HepG2 (cell line): ENCODE measurements around the gene ARSJ. TPM values are rescaled to one million over a fixed set of nuclear protein-coding genes. Genes with fewer than 3 reads are reported as not detected.

Experiments used
- CSRNP2 ChIP-seq: sonication (generic); formaldehyde crosslinking; conservative IDR thresholded peaks from 2 replicates; pipeline ENCODE4 v1.8.0; 2022; ENCODE audit warnings: low read depth, missing genetic modification reagents
- FOXP4 ChIP-seq: sonication (generic); formaldehyde crosslinking; IDR thresholded peaks from 2 replicates; pipeline ENCODE4 v1.4.0; 2020; ENCODE audit warnings: missing genetic modification reagents
- HMG20B ChIP-seq: conservative IDR thresholded peaks from 2 replicates; pipeline ENCODE4 v1.6.1; 2016; ENCODE audit warnings: missing genetic modification reagents, missing compliant biosample characterization
- MTA3 ChIP-seq: sonication (generic); formaldehyde crosslinking; IDR thresholded peaks from 2 replicates; pipeline ENCODE4 v1.4.0; 2020; ENCODE audit warnings: missing genetic modification reagents
- SKIL ChIP-seq: sonication (generic); formaldehyde crosslinking; IDR thresholded peaks from 2 replicates; pipeline ENCODE4 v1.8.0; 2022; ENCODE audit warnings: missing genetic modification reagents, mild to moderate bottlenecking, moderate library complexity, borderline replicate concordance
- TCF12 ChIP-seq, 2 experiments: fragments of 450-650 bp in 1 of 2; sonication (generic) in 1 of 2; formaldehyde crosslinking in 1 of 2; IDR thresholded peaks; 2 replicates each; pipeline versions ENCODE4 v1.6.1 to v1.8.0; 2017 to 2022; ENCODE audit warnings: antibody characterized with exemption in 1 of 2, mild to moderate bottlenecking in 1 of 2, missing genetic modification reagents in 1 of 2, moderate library complexity in 1 of 2
- TEAD3 ChIP-seq: optimal IDR thresholded peaks from 2 replicates; pipeline ENCODE3; 2016; ENCODE audit warnings: borderline replicate concordance
- ZNF646 ChIP-seq: sonication (generic); formaldehyde crosslinking; IDR thresholded peaks from 2 replicates; pipeline ENCODE4 v1.9.0; 2021; ENCODE audit warnings: mild to moderate bottlenecking, missing genetic modification reagents
- polyA plus RNA-seq, 8 experiments: library from polyadenylated mRNA; depleted of rRNA in 3 of 8; stranded (reverse) in 7 of 8; unstranded in 1 of 8; fragments of >200 nt; fragmentation: Illumina TruSeq in 4 of 8; extraction: Trizol in 4 of 8; gene quantifications; 2 replicates each; pipeline versions ENCODE4 v1.2.1 to v1.2.3, GENCODE V29; 2011 to 2016; ENCODE audit warnings: low read depth in 4 of 8, missing spikeins in 1 of 8, mixed read lengths in 1 of 8; ENCODE audit not compliant: insufficient read depth in 1 of 8
- total RNA-seq, 5 experiments: library from RNA; depleted of rRNA; stranded (reverse); fragments of >200 nt; fragmentation: Illumina TruSeq; extraction: Trizol; gene quantifications; 2 replicates each; pipeline ENCODE4 v1.2.3, GENCODE V29; 2016; ENCODE audit warnings: low read depth in 1 of 5

The ARSJ gene
- total and polyA plus RNA-seq, 2 of the 13 experiments (the other 11 are each of a cell fraction or from before 2014, with no cell fraction given) = not detected

- no peak for TF ChIP-seq ZNF646 (CRISPR knock-in tag)
- no peak for TF ChIP-seq FOXP4 (CRISPR knock-in tag)
- TF ChIP-seq SKIL (CRISPR knock-in tag) = no peak
- no peak for TF ChIP-seq HMG20B (CRISPR knock-in tag)
- TF ChIP-seq TEAD3 (CRISPR knock-in tag) = no peak
- TF ChIP-seq MTA3 = no peak
- no peak for TF ChIP-seq CSRNP2 (CRISPR knock-in tag)
- no peak for TF ChIP-seq TCF12 (IDR thresholded peaks at IDR 0.05)
- TF ChIP-seq TCF12 (CRISPR knock-in tag; IDR thresholded peaks at IDR 0.05) = no peak
Observed at GRCh38 chr4:113866611-113867010, 112.8 kb downstream of the ARSJ start (continued).
